ENCODE results near the gene SLC2A1.

Gene SLC2A1

DNA sequence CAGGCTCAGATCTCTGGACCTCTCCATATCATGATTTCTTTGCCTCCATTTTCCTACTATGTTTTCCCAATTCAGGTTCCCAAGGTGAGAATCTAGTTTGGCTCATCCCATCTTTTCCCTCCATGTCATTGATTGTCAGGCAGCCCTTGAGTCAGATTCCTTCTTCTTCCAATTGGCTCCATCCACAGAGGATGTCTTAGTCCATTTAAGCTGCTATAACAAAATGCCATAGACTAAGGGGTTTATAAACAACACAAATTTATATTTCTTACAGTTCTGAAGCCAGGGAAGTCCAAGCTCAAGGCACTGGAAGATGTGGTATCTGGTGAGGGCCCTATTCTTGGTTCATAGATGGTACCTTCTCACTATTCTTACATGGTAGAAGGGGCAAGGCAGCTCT lies 42.8 kb upstream of the SLC2A1 start:
- no peaks in the 10 kb centered on the region for H3K27me3 ChIP-seq (ENCODE audit: insufficient read depth, poor library complexity, severe bottlenecking)
- no peak overlapping the region for H3K27ac ChIP-seq (replicated peaks)
- H3K4me3 ChIP-seq (replicated peaks; ENCODE audit: insufficient read depth, low read length): no peak overlapping the region
- no peak for DNase-seq (ENCODE audit: low read depth in 1 of 2, low spot score in 1 of 2)
- TF ChIP-seq GABPA (IDR thresholded peaks at IDR 0.05; ENCODE audit: low read depth) (no peak), POLR2AphosphoS5 (IDR thresholded peaks at IDR 0.05; ENCODE audit: low read depth) (no peak), SPI1 (IDR thresholded peaks at IDR 0.05; ENCODE audit: borderline replicate concordance, low read depth) (no peak)
- TF ChIP-seq, protein P1, sequence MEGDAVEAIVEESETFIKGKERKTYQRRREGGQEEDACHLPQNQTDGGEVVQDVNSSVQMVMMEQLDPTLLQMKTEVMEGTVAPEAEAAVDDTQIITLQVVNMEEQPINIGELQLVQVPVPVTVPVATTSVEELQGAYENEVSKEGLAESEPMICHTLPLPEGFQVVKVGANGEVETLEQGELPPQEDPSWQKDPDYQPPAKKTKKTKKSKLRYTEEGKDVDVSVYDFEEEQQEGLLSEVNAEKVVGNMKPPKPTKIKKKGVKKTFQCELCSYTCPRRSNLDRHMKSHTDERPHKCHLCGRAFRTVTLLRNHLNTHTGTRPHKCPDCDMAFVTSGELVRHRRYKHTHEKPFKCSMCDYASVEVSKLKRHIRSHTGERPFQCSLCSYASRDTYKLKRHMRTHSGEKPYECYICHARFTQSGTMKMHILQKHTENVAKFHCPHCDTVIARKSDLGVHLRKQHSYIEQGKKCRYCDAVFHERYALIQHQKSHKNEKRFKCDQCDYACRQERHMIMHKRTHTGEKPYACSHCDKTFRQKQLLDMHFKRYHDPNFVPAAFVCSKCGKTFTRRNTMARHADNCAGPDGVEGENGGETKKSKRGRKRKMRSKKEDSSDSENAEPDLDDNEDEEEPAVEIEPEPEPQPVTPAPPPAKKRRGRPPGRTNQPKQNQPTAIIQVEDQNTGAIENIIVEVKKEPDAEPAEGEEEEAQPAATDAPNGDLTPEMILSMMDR (IDR thresholded peaks at IDR 0.05; ENCODE audit: insufficient read depth, low read length): no peak
- TF ChIP-seq, protein P2, sequence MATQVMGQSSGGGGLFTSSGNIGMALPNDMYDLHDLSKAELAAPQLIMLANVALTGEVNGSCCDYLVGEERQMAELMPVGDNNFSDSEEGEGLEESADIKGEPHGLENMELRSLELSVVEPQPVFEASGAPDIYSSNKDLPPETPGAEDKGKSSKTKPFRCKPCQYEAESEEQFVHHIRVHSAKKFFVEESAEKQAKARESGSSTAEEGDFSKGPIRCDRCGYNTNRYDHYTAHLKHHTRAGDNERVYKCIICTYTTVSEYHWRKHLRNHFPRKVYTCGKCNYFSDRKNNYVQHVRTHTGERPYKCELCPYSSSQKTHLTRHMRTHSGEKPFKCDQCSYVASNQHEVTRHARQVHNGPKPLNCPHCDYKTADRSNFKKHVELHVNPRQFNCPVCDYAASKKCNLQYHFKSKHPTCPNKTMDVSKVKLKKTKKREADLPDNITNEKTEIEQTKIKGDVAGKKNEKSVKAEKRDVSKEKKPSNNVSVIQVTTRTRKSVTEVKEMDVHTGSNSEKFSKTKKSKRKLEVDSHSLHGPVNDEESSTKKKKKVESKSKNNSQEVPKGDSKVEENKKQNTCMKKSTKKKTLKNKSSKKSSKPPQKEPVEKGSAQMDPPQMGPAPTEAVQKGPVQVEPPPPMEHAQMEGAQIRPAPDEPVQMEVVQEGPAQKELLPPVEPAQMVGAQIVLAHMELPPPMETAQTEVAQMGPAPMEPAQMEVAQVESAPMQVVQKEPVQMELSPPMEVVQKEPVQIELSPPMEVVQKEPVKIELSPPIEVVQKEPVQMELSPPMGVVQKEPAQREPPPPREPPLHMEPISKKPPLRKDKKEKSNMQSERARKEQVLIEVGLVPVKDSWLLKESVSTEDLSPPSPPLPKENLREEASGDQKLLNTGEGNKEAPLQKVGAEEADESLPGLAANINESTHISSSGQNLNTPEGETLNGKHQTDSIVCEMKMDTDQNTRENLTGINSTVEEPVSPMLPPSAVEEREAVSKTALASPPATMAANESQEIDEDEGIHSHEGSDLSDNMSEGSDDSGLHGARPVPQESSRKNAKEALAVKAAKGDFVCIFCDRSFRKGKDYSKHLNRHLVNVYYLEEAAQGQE (IDR thresholded peaks at IDR 0.05; ENCODE audit: insufficient replicate concordance, low read depth): no peak

DNA sequence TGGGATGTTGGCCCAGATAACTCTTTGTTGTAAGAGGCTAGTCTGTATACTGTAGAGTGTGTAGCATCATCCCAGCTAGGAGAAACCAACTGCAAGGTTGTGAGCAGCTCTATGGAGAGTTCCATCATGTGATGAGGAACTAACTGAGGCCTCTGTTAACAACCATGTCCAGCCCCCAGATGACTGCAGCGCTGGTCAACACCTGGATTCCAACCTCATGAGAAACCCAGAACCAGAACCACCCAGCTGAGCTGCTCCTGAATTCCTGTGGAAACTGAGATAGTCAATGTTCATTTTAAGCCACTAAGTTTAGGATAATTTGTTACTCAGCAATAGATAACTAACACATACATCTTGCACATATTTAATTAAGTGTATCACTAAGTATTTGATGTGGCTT lies 41.6 kb upstream of the SLC2A1 start:
- no peaks in the 10 kb centered on the region for H3K27me3 ChIP-seq (ENCODE audit: insufficient read depth, poor library complexity, severe bottlenecking)
- no peak overlapping the region for H3K27ac ChIP-seq (replicated peaks)
- TF ChIP-seq GABPA (IDR thresholded peaks at IDR 0.05; ENCODE audit: low read depth): no peak
- TF ChIP-seq, protein P1 (IDR thresholded peaks at IDR 0.05; ENCODE audit: insufficient read depth, low read length): no peak
- no peak for DNase-seq (ENCODE audit: low read depth in 1 of 2, low spot score in 1 of 2)
- H3K4me3 ChIP-seq (replicated peaks; ENCODE audit: insufficient read depth, low read length): no peak overlapping the region

DNA sequence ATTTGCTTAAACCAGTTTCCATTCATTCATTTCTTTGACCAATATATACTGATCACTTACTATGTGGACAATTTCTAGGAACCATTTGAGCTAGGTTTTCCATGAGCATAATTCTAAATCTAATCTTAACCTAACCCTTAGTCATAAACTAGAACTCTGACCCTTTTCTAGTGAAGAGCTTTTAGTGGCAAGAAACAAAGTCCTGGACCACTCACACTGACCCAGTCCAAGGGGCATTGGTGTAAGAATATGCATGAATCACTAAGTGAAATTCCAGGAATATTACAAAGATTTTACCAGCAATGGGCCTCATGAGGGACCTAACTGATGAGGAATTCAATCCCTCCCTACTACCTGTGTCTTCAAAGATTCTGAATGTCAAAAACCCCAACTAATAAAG lies 40.6 kb upstream of the SLC2A1 start:
- no peak for TF ChIP-seq POLR2AphosphoS5 (IDR thresholded peaks at IDR 0.05; ENCODE audit: low read depth)
- TF ChIP-seq GABPA (IDR thresholded peaks at IDR 0.05; ENCODE audit: low read depth): no peak
- TF ChIP-seq, protein P2 (IDR thresholded peaks at IDR 0.05; ENCODE audit: insufficient replicate concordance, low read depth): no peak
- TF ChIP-seq SPI1 (IDR thresholded peaks at IDR 0.05; ENCODE audit: borderline replicate concordance, low read depth): no peak
- TF ChIP-seq, protein P1 (IDR thresholded peaks at IDR 0.05; ENCODE audit: insufficient read depth, low read length): no peak
- H3K4me3 ChIP-seq (replicated peaks; ENCODE audit: insufficient read depth, low read length): no peak overlapping the region
- H3K27me3 ChIP-seq (ENCODE audit: insufficient read depth, poor library complexity, severe bottlenecking): no peaks in the 10 kb centered on the region
- DNase-seq (ENCODE audit: low read depth in 1 of 2, low spot score in 1 of 2): no peak
- H3K27ac ChIP-seq (replicated peaks): no peak overlapping the region

DNA sequence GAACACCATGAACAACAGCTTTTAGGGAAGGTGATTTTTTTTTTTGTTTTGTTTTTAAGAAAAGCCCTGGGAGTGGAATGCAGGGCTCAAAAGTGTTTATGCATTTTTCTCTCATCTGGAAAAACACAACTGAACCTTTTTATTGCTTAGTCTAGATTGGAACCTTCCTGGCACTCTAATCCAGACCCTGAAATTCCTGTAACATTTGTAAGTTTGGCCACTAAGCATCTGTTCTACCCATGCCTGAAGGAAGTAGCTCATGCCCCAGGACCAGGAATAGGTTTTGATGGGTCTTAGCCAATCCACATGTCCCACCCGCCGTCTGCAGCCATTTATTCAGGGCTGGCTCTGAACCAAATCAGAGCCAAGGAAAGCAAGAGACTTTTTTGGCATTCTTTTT lies 39.7 kb upstream of the SLC2A1 start:
- H3K4me3 ChIP-seq (replicated peaks; ENCODE audit: insufficient read depth, low read length): no peak overlapping the region
- no peak for DNase-seq (ENCODE audit: low read depth in 1 of 2, low spot score in 1 of 2)
- TF ChIP-seq POLR2AphosphoS5 (IDR thresholded peaks at IDR 0.05; ENCODE audit: low read depth) (no peak), SPI1 (IDR thresholded peaks at IDR 0.05; ENCODE audit: borderline replicate concordance, low read depth) (no peak), GABPA (IDR thresholded peaks at IDR 0.05; ENCODE audit: low read depth) (no peak)
- TF ChIP-seq, protein P1 (IDR thresholded peaks at IDR 0.05; ENCODE audit: insufficient read depth, low read length): no peak
- TF ChIP-seq, protein P2 (IDR thresholded peaks at IDR 0.05; ENCODE audit: insufficient replicate concordance, low read depth): no peak
- H3K27me3 ChIP-seq (ENCODE audit: insufficient read depth, poor library complexity, severe bottlenecking): no peaks in the 10 kb centered on the region
- no peak overlapping the region for H3K27ac ChIP-seq (replicated peaks)

Measured in HL-60 (cell line).